Stomach (tissue), 4 donors: ENCODE data around the gene FAM9C.

Experiments used
- CTCF ChIP-seq, 7 experiments: fragments of 450-650 bp in 4 of 7; fragments of 200-600 bp in 3 of 7; sonication (generic) in 3 of 7; IDR thresholded peaks; one replicate each; pipeline ENCODE4 v1.5.1; 2016 to 2019; ENCODE audit warnings: antibody characterized with exemption in 7 of 7, control low read depth in 2 of 7, mild to moderate bottlenecking in 1 of 7
- EP300 ChIP-seq: sonication (generic); formaldehyde crosslinking; IDR thresholded peaks from one replicate; pipeline ENCODE4 v1.6.1; 2017; ENCODE audit warnings: antibody characterized with exemption
- POLR2AphosphoS5 ChIP-seq, 3 donors: sonication (generic); formaldehyde crosslinking; IDR thresholded peaks; one replicate each; pipeline ENCODE4 v1.6.1; 2016; ENCODE audit warnings: antibody characterized with exemption in 3 of 3

DNA sequence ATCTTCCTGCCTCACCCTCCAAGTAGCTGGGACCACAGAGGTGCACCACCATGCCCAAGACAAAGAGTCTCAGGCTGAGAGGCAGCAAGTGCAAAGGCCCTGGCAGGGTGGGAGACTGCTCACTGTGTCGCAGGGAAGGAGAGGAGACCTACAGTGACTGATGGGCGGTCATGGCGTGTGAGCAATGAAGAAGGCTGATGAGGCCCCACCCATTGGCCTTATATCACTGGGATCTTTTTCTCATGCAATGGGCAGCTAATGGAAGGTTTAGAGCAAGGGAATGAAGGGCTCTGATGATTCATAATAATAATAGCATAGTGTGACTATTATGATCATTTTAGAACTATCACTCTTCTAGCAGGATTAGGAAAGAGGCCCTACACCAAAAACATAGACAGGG lies 20.9 kb downstream of the FAM9C start:
- TF ChIP-seq CTCF (IDR thresholded peaks at IDR 0.05) (no peak), EP300 (no peak), POLR2AphosphoS5 (IDR thresholded peaks at IDR 0.05) (no peak)
